ENCODE data around the gene SOX10. TPM values are rescaled to one million over a fixed set of nuclear protein-coding genes. Genes with fewer than 3 reads are reported as not detected.

SOX10 gene
- total RNA-seq, 4 donors from 2014 or later: 0.17 to 0.62 (median 0.59) TPM; not detected in 1

GRCh38 chr22:38018938-38019827, 34.8 kb upstream of the SOX10 start:
- no peaks in the 10 kb centered on the region for H3K9me3 ChIP-seq
- TF ChIP-seq POLR2A (IDR thresholded peaks at IDR 0.05): no peak
- no peak for TF ChIP-seq CTCF (IDR thresholded peaks at IDR 0.05 in 4 of 5, conservative IDR thresholded peaks at IDR 0.05 in 1 of 5)
- no peaks in the 10 kb centered on the region for H3K36me3 ChIP-seq
- peaks cover 6 to 14% of the 10 kb centered on the region in 2 donors for H3K4me1 ChIP-seq
- no peak for ATAC-seq
- intact Hi-C loops (cut with DNase I; ENCODE audit: low total_unique reads) (no loop called here), in situ Hi-C loops (cut with MboI; ENCODE audit: low sequenced_read_pairs in 4 of 4) (no loop called here)
- H3K4me3 ChIP-seq: no peak overlapping the region
- no peak for DNase-seq
- no peak overlapping the region for H3K27ac ChIP-seq
- no peaks in the 10 kb centered on the region for H3K27me3 ChIP-seq

- H3K27me3 ChIP-seq: no peaks in the 10 kb centered on the region
- TF ChIP-seq CTCF (IDR thresholded peaks at IDR 0.05 in 4 of 5, conservative IDR thresholded peaks at IDR 0.05 in 1 of 5): no peak
- no peak for TF ChIP-seq POLR2A (IDR thresholded peaks at IDR 0.05)
- H3K27ac ChIP-seq: peak overlapping the region in 1 of 4 donors; percentile 28
- H3K4me3 ChIP-seq: no peak overlapping the region
- no peak for DNase-seq
- no peak for ATAC-seq
- no peaks in the 10 kb centered on the region for H3K9me3 ChIP-seq
- intact Hi-C loops (cut with DNase I; ENCODE audit: low total_unique reads) (no loop called here), in situ Hi-C loops (cut with MboI; ENCODE audit: low sequenced_read_pairs in 4 of 4) (no loop called here)
- no peaks in the 10 kb centered on the region for H3K36me3 ChIP-seq
- H3K4me1 ChIP-seq: peaks cover 6 to 14% of the 10 kb centered on the region in 2 donors
These were observed 33.9 kb upstream of the SOX10 start for GRCh38 chr22:38017939-38018885.

- intact Hi-C loops (cut with DNase I; ENCODE audit: low total_unique reads) (no loop called here), in situ Hi-C loops (cut with MboI; ENCODE audit: low sequenced_read_pairs in 4 of 4) (no loop called here)
- DNase-seq (peak; percentile 69 to 83), ATAC-seq (peak; percentile 74 to 78)
- Histone ChIP-seq H3K9me3 (no peaks in the 10 kb centered on the region), H3K27ac (peak overlapping the region in 1 of 4 donors; percentile 28), H3K4me3 (no peak overlapping the region), H3K4me1 (peaks cover 6 to 14% of the 10 kb centered on the region in 2 donors), H3K36me3 (no peaks in the 10 kb centered on the region), H3K27me3 (no peaks in the 10 kb centered on the region)
- TF ChIP-seq POLR2A (IDR thresholded peaks at IDR 0.05): no peak
- TF ChIP-seq CTCF (IDR thresholded peaks at IDR 0.05 in 4 of 5, conservative IDR thresholded peaks at IDR 0.05 in 1 of 5): no peak
These were observed 33.0 kb upstream of the SOX10 start for GRCh38 chr22:38017272-38017920.
